Forelimb muscle (tissue), 1 donor: ENCODE data around the gene MYMK. TPM values are rescaled to one million over a fixed set of nuclear protein-coding genes. Genes with fewer than 3 reads are reported as not detected.
"Not testable (repeated sequence)": the region's sequence is repeated elsewhere in the genome, so short reads cannot be mapped to it uniquely, and the experiment has no call there.

Experiments
- DNase-seq: peaks from one replicate; pipeline ENCODE4 v3.0.0-alpha.2; 2013; ENCODE audit warnings: low read depth
- polyA plus RNA-seq: library from polyadenylated mRNA; unstranded; fragments of 120-200 nt; gene quantifications from one replicate; pipeline ENCODE4 v1.2.1, GENCODE V29; 2013; ENCODE audit not compliant: insufficient read length

The MYMK gene, protein sequence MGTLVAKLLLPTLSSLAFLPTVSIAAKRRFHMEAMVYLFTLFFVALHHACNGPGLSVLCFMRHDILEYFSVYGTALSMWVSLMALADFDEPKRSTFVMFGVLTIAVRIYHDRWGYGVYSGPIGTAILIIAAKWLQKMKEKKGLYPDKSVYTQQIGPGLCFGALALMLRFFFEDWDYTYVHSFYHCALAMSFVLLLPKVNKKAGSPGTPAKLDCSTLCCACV
- polyA plus RNA-seq, result 58.2 TPM

DNA sequence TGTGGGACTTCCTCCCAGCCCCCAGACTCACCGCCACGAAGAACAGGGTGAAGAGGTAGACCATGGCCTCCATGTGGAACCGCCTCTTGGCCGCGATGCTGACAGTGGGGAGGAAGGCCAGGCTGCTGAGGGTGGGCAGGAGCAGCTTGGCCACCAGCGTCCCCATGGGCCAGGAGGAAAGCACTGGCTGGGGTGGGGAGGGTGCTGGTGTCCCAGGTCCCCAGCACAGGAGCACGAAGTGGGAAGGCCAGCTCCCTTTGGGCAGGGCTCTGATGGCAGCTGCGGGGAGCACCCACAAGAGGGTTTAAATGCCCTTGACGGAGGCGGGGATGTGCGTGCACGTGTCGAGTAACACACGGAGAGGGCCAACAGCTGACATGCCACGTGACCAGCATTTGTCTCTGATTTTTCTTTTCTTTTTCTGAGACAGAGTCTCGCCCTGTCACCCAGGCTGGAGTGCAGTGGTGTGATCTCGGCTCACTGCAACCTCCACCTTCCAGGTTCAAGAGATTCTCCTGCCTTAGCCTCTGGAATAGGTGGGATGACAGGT is at the start of gene MYMK:
Gene MYMK (minus strand): TSS at position 281 of the 550 bp plus-strand sequence. CDS start 115 bp downstream, at position 166.
- DNase-seq, result no peak

DNA sequence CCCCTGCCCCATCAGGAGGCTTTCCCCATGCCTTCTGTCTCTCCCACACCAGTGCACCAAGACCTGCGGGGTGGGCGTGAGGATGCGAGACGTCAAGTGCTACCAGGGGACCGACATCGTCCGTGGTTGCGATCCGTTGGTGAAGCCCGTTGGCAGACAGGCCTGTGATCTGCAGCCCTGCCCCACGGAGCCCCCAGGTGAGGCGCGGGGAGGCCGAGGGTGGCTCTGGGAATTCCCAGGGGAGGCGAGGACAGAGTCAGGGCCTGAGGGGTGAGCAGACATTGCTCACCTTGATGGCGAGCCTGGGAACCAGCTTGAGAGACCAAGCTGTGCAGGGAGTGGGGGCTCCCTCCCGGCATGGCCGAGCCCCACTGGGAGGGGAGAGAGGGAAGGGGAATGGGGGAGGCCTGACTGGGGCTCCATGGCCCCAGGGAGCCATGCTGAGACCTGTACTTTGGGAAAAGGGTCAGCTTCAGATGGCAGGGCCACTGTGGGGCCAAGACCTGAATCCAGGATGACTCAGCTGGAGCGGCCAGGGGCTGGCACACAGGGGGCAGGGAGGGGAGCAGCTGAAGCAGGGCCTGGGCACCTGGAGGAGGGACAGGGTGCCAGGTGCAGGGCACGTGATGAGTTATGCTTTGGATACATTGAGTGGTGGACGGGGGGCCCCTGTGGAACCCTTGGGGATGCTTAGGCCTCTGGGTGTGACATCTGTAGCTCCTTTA is 49.2 kb upstream of the MYMK start:
- no peak for DNase-seq

- DNase-seq, result no peak
Observed at GRCh38 chr9:133572821-133573361, 48.1 kb upstream of the MYMK start.

DNA sequence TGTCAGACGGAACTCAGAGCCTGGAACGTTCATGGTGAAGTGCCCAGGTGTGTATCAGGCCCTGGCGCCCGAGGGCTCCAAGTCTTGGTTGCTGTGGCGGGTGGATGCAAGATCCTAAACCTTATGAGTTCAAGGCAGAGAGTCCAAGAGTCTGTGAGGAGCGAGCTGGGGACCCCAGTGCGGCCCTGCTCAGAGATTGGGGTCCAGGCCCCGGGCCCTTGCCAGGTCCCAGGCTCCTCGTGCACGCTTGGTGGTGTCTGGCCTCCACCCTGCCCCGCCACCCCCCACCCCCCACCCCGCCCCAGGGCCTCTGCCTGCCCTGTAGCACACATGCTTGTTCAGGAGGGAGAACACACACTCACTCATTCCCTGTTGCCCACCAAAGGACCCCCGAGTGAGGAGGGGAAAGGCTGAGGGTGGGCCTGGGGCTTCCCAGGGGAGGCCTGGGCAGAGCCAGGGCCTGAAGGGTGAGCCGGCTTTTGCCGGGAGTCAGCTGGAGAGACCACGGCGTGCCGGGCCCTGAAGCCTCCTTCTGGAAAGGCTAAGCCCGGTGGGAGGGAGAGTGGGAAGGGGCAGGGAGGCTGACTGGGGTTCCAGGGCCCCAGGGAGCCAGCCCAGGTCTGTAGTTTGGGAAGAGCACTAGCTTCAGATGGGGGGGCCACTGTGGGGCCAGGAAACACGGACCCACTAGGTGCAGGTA is 47.3 kb upstream of the MYMK start:
- DNase-seq, result no peak

GRCh38 chr9:133571391-133571890 is 46.7 kb upstream of the MYMK start:
- DNase-seq, result no peak

GRCh38 chr9:133570691-133571080 is 45.9 kb upstream of the MYMK start:
- no peak for DNase-seq

- no peak for DNase-seq
Observed at GRCh38 chr9:133569891-133570690, 45.3 kb upstream of the MYMK start.

DNA sequence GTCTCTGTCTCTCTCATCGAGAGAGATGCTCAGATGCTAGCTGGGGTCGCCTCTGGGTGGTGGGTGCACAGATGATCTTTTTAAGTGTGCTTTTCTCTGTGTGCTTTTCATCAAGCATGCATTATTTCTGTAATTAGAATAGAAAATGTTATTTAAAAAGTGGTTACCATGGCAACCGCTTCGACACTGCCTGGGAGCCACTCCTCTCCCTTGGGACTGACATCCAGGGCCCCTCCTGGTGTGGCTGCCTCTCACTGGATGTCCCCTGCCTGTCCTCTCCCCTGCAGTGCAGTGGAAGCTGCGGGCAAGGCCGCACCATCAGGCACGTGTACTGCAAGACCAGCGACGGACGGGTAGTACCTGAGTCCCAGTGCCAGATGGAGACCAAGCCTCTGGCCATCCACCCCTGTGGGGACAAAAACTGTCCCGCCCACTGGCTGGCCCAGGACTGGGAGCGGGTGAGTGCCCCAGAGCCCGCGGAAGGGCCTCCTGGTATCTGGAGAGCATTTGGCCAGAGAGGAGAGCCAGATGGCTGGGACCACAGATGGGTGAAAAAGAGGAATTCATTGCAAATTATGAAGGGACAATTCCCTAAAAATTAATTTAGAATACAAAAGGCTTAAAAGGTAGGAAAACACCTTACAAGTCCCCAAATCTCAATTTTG is 44.5 kb upstream of the MYMK start:
- no peak for DNase-seq

GRCh38 chr9:133568186-133568585 is 43.4 kb upstream of the MYMK start:
- no peak for DNase-seq

DNA sequence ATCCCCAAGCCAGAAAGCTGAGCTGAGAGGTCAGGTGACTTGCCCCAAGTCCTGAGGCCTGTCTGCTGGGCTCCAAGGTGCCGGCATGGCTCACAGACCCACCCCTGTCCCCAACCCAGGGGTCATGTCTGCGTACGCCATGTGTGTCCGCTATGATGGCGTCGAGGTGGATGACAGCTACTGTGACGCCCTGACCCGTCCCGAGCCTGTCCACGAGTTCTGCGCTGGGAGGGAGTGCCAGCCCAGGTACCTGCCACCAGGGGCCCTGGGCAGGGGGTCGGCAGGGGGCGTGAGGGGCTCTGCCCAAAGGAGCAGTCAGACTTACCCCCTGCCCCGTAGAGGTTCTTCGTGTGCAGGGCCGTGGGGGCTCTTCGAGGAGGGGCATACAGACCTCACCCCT is 42.1 kb upstream of the MYMK start:
- DNase-seq, result no peak

- no peak for DNase-seq
Observed at GRCh38 chr9:133566382-133566781, 41.6 kb upstream of the MYMK start.

GRCh38 chr9:133564451-133565116 is 39.8 kb upstream of the MYMK start:
- DNase-seq, result no peak

- not testable (repeated sequence) for DNase-seq
Observed at GRCh38 chr9:133563814-133564213, 39.1 kb upstream of the MYMK start.

GRCh38 chr9:133563291-133563796 is 38.6 kb upstream of the MYMK start:
- DNase-seq, result no peak

- DNase-seq, result no peak
Observed at GRCh38 chr9:133562611-133563290, 38.0 kb upstream of the MYMK start.

DNA sequence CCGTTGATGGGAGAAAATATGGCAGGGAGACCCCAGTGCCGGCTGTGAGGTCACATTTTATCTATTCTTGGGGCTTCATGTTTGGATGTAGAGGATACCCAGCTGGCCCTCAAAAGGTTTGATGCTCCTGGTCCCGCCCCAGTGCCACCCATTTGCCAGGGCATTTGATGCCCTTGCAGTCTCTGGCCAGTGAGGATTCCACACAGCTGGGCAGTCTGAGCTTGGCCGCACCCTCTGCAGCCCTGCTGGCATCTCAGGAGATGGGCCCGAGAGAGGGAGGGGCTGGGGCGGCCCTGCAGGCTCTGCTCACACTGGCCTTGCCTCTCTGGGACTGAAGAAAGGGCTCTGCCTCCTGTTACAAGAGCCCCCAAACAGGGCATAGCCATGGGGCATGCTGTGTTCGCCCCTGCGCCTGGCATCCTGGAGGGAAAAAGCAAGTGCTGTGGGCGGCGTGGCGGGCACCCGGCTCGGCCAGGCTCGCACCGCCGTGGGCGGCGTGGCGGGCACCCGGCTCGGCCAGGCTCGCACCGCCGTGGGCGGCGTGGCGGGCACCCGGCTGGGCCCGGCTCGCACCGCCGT is 37.3 kb upstream of the MYMK start:
- DNase-seq, result no peak

DNA sequence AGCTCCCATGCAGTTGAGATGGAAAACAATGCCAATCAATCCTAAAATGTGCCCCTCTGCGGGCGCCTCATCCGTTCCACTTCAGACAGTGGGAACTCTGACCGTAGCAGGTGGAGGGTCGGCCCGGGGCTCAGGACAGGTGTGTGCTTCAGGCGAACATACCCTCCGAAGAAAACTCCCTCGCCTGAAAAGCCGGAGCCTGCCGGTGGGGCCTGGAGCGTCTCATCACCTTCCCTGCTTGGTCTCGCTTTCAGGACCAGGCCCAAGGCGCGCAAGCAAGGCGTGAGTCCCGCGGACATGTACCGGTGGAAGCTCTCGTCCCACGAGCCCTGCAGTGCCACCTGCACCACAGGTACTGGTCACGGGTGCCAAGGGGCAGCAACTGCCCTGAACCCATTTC is 36.2 kb upstream of the MYMK start:
- DNase-seq, result no peak

- no peak for DNase-seq
Observed at GRCh38 chr9:133560311-133560710, 35.6 kb upstream of the MYMK start.
